ENCODE results near the gene KRT80. TPM values are rescaled to one million over a fixed set of nuclear protein-coding genes. Genes with fewer than 3 reads are reported as not detected.
A peak's percentile ranks its signal among the peaks of the same experiment; 100 is the strongest.

Gene KRT80
- total and polyA plus RNA-seq, 10 donors, result 0.03 to 0.37 (median 0.17) TPM; not detected in 7

DNA sequence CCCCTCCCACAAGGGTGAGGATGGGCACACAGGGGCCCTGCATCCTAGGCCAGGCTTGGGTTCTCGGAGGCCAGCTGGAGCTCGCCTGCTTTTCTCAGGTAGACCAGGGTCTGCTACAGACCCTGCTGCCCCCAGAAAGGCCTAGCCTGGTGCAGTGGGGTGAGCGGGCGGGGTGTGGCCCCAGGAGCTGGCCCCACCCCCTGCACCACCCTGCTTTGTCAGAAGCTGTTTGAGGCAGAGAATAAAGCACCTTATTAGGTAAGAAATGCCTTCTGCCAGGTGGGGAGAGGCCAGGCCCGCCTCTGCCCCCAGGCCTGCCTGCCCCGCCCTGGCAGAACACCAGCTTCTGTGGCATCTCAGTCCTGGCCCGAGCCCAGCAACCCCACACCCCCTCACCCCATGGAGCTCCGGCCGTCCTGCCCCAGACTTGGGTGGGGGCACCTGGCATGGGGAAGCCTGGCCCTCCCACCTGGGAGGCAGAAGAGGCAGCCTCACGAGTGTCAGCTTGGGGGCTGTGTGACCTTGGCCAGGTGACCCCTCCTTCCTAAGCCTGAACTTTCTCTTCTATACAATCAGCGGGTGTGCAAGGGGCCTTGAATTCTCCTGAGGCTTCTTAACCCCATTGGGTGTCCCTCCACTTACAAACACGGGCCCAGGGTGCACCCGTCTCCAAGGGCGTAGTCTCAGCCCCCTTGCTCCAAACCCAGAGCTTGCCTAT is 43.2 kb downstream of the KRT80 start:
- Histone ChIP-seq H3K4me1 (peaks cover 3 to 34% (median 20%) of the 10 kb centered on the region in 6 donors), H3K27ac (no peak overlapping the region), H3K27me3 (replicated peaks in 1 of 7) (peaks cover 0 to 23% (median 11%) of the 10 kb centered on the region in 7 donors), H3K36me3 (no peaks in the 10 kb centered on the region), H3K4me3 (no peak overlapping the region), H3K9me3 (no peaks in the 10 kb centered on the region)
- 83 to 90% (median 86%) methylated on average over 2 to 14 of the region's 14 CpGs for WGBS, 5 donors
- intact Hi-C loops (cut with DNase I; ENCODE audit: low total_unique reads), result no loop called here
- TF ChIP-seq CTCF (IDR thresholded peaks at IDR 0.05 in 8 of 11, conservative IDR thresholded peaks at IDR 0.05 in 3 of 11) (no peak), POLR2AphosphoS5 (IDR thresholded peaks at IDR 0.05) (no peak), POLR2A (IDR thresholded peaks at IDR 0.05) (no peak)
- peak; percentile 64 for DNase-seq

- no peak for TF ChIP-seq CTCF (IDR thresholded peaks at IDR 0.05 in 8 of 11, conservative IDR thresholded peaks at IDR 0.05 in 3 of 11)
- Histone ChIP-seq H3K4me3 (no peak overlapping the region), H3K27ac (peak overlapping the region in 1 of 8 donors; percentile 38), H3K4me1 (peaks cover 3 to 34% (median 20%) of the 10 kb centered on the region in 6 donors), H3K27me3 (replicated peaks in 1 of 7) (peaks cover 0 to 19% (median 11%) of the 10 kb centered on the region in 7 donors), H3K9me3 (no peaks in the 10 kb centered on the region), H3K36me3 (no peaks in the 10 kb centered on the region)
- 88 to 91% (median 90%) methylated on average over 8 to 10 of the region's 10 CpGs for WGBS, 5 donors
- DNase-seq, result peak; percentile 69
- intact Hi-C loops (cut with DNase I; ENCODE audit: low total_unique reads), result no loop called here
These were observed 43.8 kb downstream of the KRT80 start for GRCh38 chr12:52147964-52148463.

GRCh38 chr12:52147367-52147963 is 44.3 kb downstream of the KRT80 start:
- H3K27me3 ChIP-seq (replicated peaks in 1 of 7), result peaks cover 0 to 14% (median 9%) of the 10 kb centered on the region in 7 donors
- TF ChIP-seq CTCF (IDR thresholded peaks at IDR 0.05 in 8 of 11, conservative IDR thresholded peaks at IDR 0.05 in 3 of 11) (no peak), POLR2A (IDR thresholded peaks at IDR 0.05) (no peak), POLR2AphosphoS5 (IDR thresholded peaks at IDR 0.05) (peak in 2 of 3 donors; percentile 19 to 52)
- H3K4me1 ChIP-seq, result peaks cover 3 to 29% (median 18%) of the 10 kb centered on the region in 6 donors
- DNase-seq, result peak; percentile 76
- H3K27ac ChIP-seq, result peak overlapping the region in 1 of 8 donors; percentile 38
- WGBS, 5 donors, result 71 to 87% (median 82%) methylated on average over 6 to 17 of the region's 17 CpGs
- H3K9me3 ChIP-seq, result no peaks in the 10 kb centered on the region
- H3K36me3 ChIP-seq, result no peaks in the 10 kb centered on the region
- no peak overlapping the region for H3K4me3 ChIP-seq
- intact Hi-C loops (cut with DNase I; ENCODE audit: low total_unique reads), result no loop called here

DNA sequence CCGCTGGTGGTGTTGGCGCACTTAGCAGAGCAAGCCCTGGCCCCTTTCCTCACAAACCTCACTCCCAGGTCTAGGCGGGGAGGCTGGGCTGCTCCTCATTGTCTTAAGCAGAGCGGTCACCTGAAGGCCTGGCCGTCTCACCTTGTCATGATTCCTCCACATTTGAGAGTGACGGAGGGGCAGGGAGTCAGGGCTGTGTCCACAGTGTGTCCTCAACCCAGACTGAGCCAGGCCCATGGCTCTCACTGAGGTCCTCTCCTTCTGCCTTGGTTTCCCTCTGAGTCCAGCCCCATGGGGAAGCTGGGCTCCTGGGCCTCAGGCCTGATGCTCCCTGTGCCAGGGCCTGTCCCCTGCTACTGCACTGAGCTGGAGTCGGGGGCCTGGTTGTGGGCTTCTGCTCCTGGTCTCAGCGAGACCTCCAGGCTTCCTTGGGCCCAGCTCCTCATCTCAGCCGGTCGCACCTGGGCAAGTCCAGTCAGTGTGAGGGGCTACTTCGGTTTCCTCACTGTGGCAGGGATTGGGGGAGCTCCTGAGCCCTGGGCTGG is 44.9 kb downstream of the KRT80 start:
- Histone ChIP-seq H3K36me3 (no peaks in the 10 kb centered on the region), H3K4me1 (peaks cover 0 to 23% (median 12%) of the 10 kb centered on the region in 6 donors), H3K9me3 (no peaks in the 10 kb centered on the region), H3K27me3 (replicated peaks in 1 of 7) (peaks cover 0 to 8% (median 3%) of the 10 kb centered on the region in 7 donors), H3K4me3 (no peak overlapping the region), H3K27ac (peak overlapping the region in 1 of 8 donors; percentile 38)
- DNase-seq, result peak; percentile 54
- 89 to 98% (median 92%) methylated on average over 5 to 11 of the region's 11 CpGs for WGBS, 5 donors
- intact Hi-C loops (cut with DNase I; ENCODE audit: low total_unique reads), result no loop called here
- TF ChIP-seq POLR2A (IDR thresholded peaks at IDR 0.05) (no peak), CTCF (IDR thresholded peaks at IDR 0.05 in 8 of 11, conservative IDR thresholded peaks at IDR 0.05 in 3 of 11) (no peak), POLR2AphosphoS5 (IDR thresholded peaks at IDR 0.05) (no peak)

Data from spleen (tissue), 11 donors.